ENCODE measurements around the gene ERCC6L2. TPM values are rescaled to one million over a fixed set of nuclear protein-coding genes. Genes with fewer than 3 reads are reported as not detected.

The ERCC6L2 gene
- total and polyA plus RNA-seq, 2 of the 8 experiments (the other 6 are each of a cell fraction or from before 2014, with no cell fraction given) = 9.8 to 50.0 TPM

- TF ChIP-seq EP300 (IDR thresholded peaks at IDR 0.05; ENCODE audit: borderline replicate concordance in 1 of 2, low read depth in 2 of 2, low read length in 2 of 2) = no peak
- no peak for TF ChIP-seq POU5F1 (IDR thresholded peaks at IDR 0.05; ENCODE audit: low read depth, low read length)
These were observed 15.1 kb downstream of the ERCC6L2 start (continued) for GRCh38 chr9:95890594-95890993.
